OCI-LY3 (cell line): Measurements from ENCODE around the gene PET117.

Source experiments
- H2AFZ ChIP-seq: fragments of 200-600, 300-600 bp; shearing (Covaris generic); 2 replicates; pipeline ENCODE4 v1.6.0; 2014; ENCODE audit warnings: antibody characterized with exemption, low read depth, low read length
- H3K27ac ChIP-seq: fragments of 200-600, 300-600 bp; sonication (generic); 2 replicates; pipeline ENCODE4 v1.5.1; 2014; ENCODE audit warnings: mild to moderate bottlenecking, low read length, moderate library complexity, mixed read lengths
- H3K27me3 ChIP-seq: fragments of 200-600, 300-600 bp; sonication (generic); 2 replicates; pipeline ENCODE4 v1.6.1; 2014; ENCODE audit warnings: low read depth, low read length, mixed read lengths
- H3K36me3 ChIP-seq: fragments of 200-600, 300-600 bp; sonication (generic); replicated peaks from 2 replicates; pipeline ENCODE3; 2014; ENCODE audit warnings: low read depth, low read length, mixed read lengths
- H3K4me1 ChIP-seq: fragments of 300-600, 200-600 bp; sonication (generic); 2 replicates; pipeline ENCODE4 v1.6.1; 2014; ENCODE audit warnings: low read length, mixed read lengths
- H3K4me2 ChIP-seq: fragments of 200-600, 300-600 bp; sonication (generic); 2 replicates; pipeline ENCODE4 v1.6.1; 2014; ENCODE audit warnings: low read length, mixed read lengths
- H3K4me3 ChIP-seq: fragments of 300-600, 200-600 bp; sonication (generic); 2 replicates; pipeline ENCODE4 v1.5.1; 2014; ENCODE audit warnings: antibody characterized with exemption, mild to moderate bottlenecking, low read length, moderate library complexity
- H3K79me2 ChIP-seq: fragments of 300-600, 200-600 bp; shearing (Covaris generic); 2 replicates; pipeline ENCODE4 v1.6.1; 2014; ENCODE audit warnings: mild to moderate bottlenecking, low read length, mixed read lengths
- H3K9ac ChIP-seq: fragments of 300-600, 200-600 bp; shearing (Covaris generic); 2 replicates; pipeline ENCODE4 v1.6.0; 2014; ENCODE audit warnings: mild to moderate bottlenecking, low read length, moderate library complexity
- H3K9me3 ChIP-seq: fragments of 200-600, 300-600 bp; shearing (Covaris generic); 2 replicates; pipeline ENCODE4 v1.6.1; 2014; ENCODE audit warnings: low read length, mixed read lengths; ENCODE audit not compliant: insufficient read depth
- H4K20me1 ChIP-seq: fragments of 200-600, 300-600 bp; sonication (generic); 2 replicates; pipeline ENCODE4 v1.6.1; 2016; ENCODE audit warnings: low read length, mixed read lengths; ENCODE audit not compliant: insufficient read depth
- CTCF ChIP-seq: fragments of 200-600, 300-600 bp; sonication (generic); IDR thresholded peaks from 2 replicates; pipeline ENCODE4 v1.5.1; 2014; ENCODE audit warnings: antibody characterized with exemption, low read length, low read depth
- EZH2phosphoT487 ChIP-seq: fragments of 200-600 bp; shearing (Covaris generic); IDR thresholded peaks from 2 replicates; pipeline ENCODE4 v1.6.1; 2018; ENCODE audit warnings: antibody characterized with exemption, mixed run types, low read depth

The PET117 gene

GRCh38 chr20:18139832-18140231 is 2.2 kb downstream of the PET117 start:
- H3K27me3 ChIP-seq, result no peaks in the 10 kb centered on the region
- H4K20me1 ChIP-seq, result no peaks in the 10 kb centered on the region
- TF ChIP-seq CTCF, result no peak
- no peak for TF ChIP-seq EZH2phosphoT487
- peaks cover 20% of the 10 kb centered on the region for H3K4me1 ChIP-seq
- H3K9me3 ChIP-seq, result no peaks in the 10 kb centered on the region
- H3K9ac ChIP-seq, result no peak overlapping the region
- H3K79me2 ChIP-seq, result peaks cover 50% of the 10 kb centered on the region
- no peak overlapping the region for H3K4me3 ChIP-seq
- H3K36me3 ChIP-seq, result peaks cover 10% of the 10 kb centered on the region
- H2AFZ ChIP-seq, result no peak overlapping the region
- no peak overlapping the region; the same call in 1 of the 2 replicates for H3K4me2 ChIP-seq
- H3K27ac ChIP-seq, result no peak overlapping the region

GRCh38 chr20:18144541-18145099 is 7.0 kb downstream of the PET117 start:
- peaks cover 3% of the 10 kb centered on the region for H3K4me1 ChIP-seq
- H3K9ac ChIP-seq, result no peak overlapping the region
- H3K27me3 ChIP-seq, result no peaks in the 10 kb centered on the region
- peaks cover 30% of the 10 kb centered on the region for H3K79me2 ChIP-seq
- no peak for TF ChIP-seq EZH2phosphoT487
- TF ChIP-seq CTCF, result no peak
- no peak overlapping the region for H3K27ac ChIP-seq
- H3K9me3 ChIP-seq, result no peaks in the 10 kb centered on the region
- no peak overlapping the region for H2AFZ ChIP-seq
- no peak overlapping the region for H3K4me2 ChIP-seq
- H4K20me1 ChIP-seq, result 0 out of 2 replicates have a peak, but pooled peaks cover 2% of the 10 kb centered on the region
- peaks cover 29% of the 10 kb centered on the region for H3K36me3 ChIP-seq
- H3K4me3 ChIP-seq, result no peak overlapping the region

- H3K4me3 ChIP-seq, result no peak overlapping the region
- H2AFZ ChIP-seq, result no peak overlapping the region
- H3K79me2 ChIP-seq, result no peaks in the 10 kb centered on the region
- peaks cover 40% of the 10 kb centered on the region for H3K36me3 ChIP-seq
- TF ChIP-seq CTCF (no peak), EZH2phosphoT487 (no peak)
- no peak overlapping the region for H3K27ac ChIP-seq
- no peak overlapping the region for H3K4me2 ChIP-seq
- no peaks in the 10 kb centered on the region for H3K9me3 ChIP-seq
- H4K20me1 ChIP-seq, result no peaks in the 10 kb centered on the region
- no peaks in the 10 kb centered on the region for H3K27me3 ChIP-seq
- no peak overlapping the region for H3K9ac ChIP-seq
- H3K4me1 ChIP-seq, result 0 out of 2 replicates have a peak, but pooled peaks cover 3% of the 10 kb centered on the region
Measured at GRCh38 chr20:18154342-18154741, 16.7 kb downstream of the PET117 start.

GRCh38 chr20:18156045-18156444 is 18.4 kb downstream of the PET117 start:
- no peak for TF ChIP-seq CTCF
- no peak overlapping the region for H3K4me2 ChIP-seq
- no peak overlapping the region for H3K27ac ChIP-seq
- no peak overlapping the region for H3K4me3 ChIP-seq
- H4K20me1 ChIP-seq, result no peaks in the 10 kb centered on the region
- peaks cover 34% of the 10 kb centered on the region for H3K36me3 ChIP-seq
- H3K4me1 ChIP-seq, result no peaks in the 10 kb centered on the region
- no peak overlapping the region for H3K9ac ChIP-seq
- no peaks in the 10 kb centered on the region for H3K27me3 ChIP-seq
- no peak overlapping the region for H2AFZ ChIP-seq
- no peaks in the 10 kb centered on the region for H3K79me2 ChIP-seq
- H3K9me3 ChIP-seq, result no peaks in the 10 kb centered on the region
